Measurements from ENCODE around the gene FKBP2. TPM values are rescaled to one million over a fixed set of nuclear protein-coding genes. Genes with fewer than 3 reads are reported as not detected.
A peak's percentile ranks its signal among the peaks of the same experiment; 100 is the strongest.

Gene FKBP2
- total and polyA plus RNA-seq, 2 of the 4 experiments (the other 2 are of a cell fraction): 36.2 to 76.4 TPM

DNA sequence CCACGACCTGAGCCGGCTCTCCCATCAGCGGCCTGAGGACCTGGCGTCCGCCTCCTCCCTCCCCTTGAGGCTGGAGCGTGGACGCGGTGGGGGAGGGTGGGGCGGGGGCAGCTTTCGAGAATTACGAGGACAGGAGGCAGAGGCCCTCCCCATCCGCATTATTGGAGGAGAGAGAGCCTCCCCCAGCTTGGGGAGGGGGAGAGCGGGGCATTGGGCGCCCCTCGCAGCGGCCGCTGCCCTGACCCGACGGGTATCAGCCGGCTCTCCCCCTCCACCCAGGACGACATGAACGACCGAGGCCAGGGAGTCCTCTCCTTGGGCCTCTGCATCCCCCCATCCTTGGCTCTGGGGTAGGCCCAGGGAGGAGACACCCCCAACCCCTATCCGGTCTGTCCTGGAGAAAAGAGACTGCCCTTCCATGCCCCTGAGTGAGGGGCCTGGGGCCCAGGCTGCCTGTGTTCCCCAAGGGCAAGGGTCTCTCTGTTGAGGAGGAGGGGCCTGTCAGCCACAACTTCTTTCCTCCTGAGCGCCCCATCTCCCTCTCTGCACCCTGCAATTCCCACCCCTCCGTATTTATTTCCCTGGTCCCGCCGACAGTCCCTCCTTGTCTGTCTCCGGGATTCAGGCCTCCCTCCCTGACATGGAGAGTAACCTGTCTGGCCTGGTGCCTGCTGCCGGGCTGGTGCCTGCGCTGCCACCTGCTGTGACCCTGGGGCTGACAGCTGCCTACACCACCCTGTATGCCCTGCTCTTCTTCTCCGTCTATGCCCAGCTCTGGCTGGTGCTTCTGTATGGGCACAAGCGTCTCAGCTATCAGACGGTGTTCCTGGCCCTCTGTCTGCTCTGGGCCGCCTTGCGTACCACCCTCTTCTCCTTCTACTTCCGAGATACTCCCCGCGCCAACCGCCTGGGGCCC is 45.2 kb downstream of the FKBP2 start (continued):
- TF ChIP-seq MAFK (IDR thresholded peaks at IDR 0.05; ENCODE audit: low read depth, low read length) (no peak), RCOR1 (IDR thresholded peaks at IDR 0.05; ENCODE audit: insufficient replicate concordance, low read length) (no peak), SMC3 (IDR thresholded peaks at IDR 0.05; ENCODE audit: low read depth, low read length) (no peak)

DNA sequence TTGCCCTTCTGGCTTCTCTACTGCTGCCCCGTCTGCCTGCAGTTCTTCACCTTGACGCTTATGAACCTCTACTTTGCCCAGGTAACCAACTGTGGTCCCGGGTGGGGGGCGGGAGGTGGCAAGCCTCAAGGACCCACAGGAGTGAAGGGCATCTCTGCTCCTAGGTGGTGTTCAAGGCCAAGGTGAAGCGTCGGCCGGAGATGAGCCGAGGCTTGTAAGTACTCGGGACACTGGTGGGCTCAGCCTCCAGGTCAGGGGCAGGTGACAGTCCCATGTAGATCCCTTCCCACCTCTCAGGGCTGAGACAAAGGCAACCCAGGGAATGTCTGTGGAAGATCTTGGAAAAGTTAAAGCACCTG is 45.9 kb downstream of the FKBP2 start:
- intact Hi-C loops (cut with micrococcal nuclease): no loop called here
- dilution Hi-C loops (cut with HindIII; ENCODE audit: low sequenced_read_pairs, unreplicated experiment): no loop called here
- in situ Hi-C loops (cut with MboI; ENCODE audit: low sequenced_read_pairs): no loop called here
- Histone ChIP-seq H3K4ac (ENCODE audit: low read depth, low read length) (no peak overlapping the region), H2BK120ac (ENCODE audit: low read depth, low read length) (no peak overlapping the region), H3K56ac (ENCODE audit: extremely low read depth, insufficient read depth, low read length) (no peak overlapping the region), H2BK15ac (ENCODE audit: low read depth, low read length) (no peak overlapping the region), H4K5ac (ENCODE audit: low read depth, low read length) (no peak overlapping the region), H2AK9ac (replicated peaks; ENCODE audit: low read depth, low read length, poor library complexity) (peak overlapping the region; percentile 99), H4K20me1 (ENCODE audit: insufficient read depth, low read length) (peaks cover 5% of the 10 kb centered on the region; the same call in 1 of the 2 replicates), H3K27ac (ENCODE audit: insufficient read depth, low read length) (no peak overlapping the region), H3K4me1 (ENCODE audit: control insufficient read depth, insufficient read depth, low read length) (peaks cover 10% of the 10 kb centered on the region), H3K9ac (ENCODE audit: low read depth, low read length) (no peak overlapping the region), H3K9me3 (ENCODE audit: control insufficient read depth, insufficient read depth, low read length) (no peaks in the 10 kb centered on the region), H4K91ac (ENCODE audit: insufficient read depth, low read depth, low read length) (no peak overlapping the region), H3K27me3 (ENCODE audit: control insufficient read depth, insufficient read depth, low read length) (peaks cover 18% of the 10 kb centered on the region), H4K8ac (ENCODE audit: low read depth in 2 of 2, low read length in 2 of 2) (0 out of 4 replicates have a peak overlapping the region, but pooled peaks of 1 of the 2 experiments have one; percentile 91), H2BK5ac (ENCODE audit: low read depth, low read length, poor library complexity, severe bottlenecking) (no peak overlapping the region), H3K36me3 (ENCODE audit: control insufficient read depth, insufficient read depth, low read length) (peaks cover 4% of the 10 kb centered on the region; the same call in 1 of the 2 replicates), H3K4me2 (ENCODE audit: low read depth, low read length) (no peak overlapping the region), H2AFZ (replicated peaks; ENCODE audit: low read length, poor library complexity) (peak overlapping the region; percentile 93), H3K18ac (ENCODE audit: low read depth, low read length) (no peak overlapping the region), H2AK5ac (ENCODE audit: low read depth, low read length) (0 out of 2 replicates have a peak overlapping the region, but pooled peaks have one; percentile 95), H3K79me1 (ENCODE audit: low read depth in 1 of 2, low read length in 2 of 2) (peaks cover 15 to 39% of the 10 kb centered on the region in 2 experiments), H3K23ac (ENCODE audit: low read depth, low read length) (no peak overlapping the region), H3K14ac (replicated peaks; ENCODE audit: low read depth, low read length) (no peak overlapping the region), H3K9me1 (ENCODE audit: insufficient read depth, low read length) (peaks cover 5% of the 10 kb centered on the region; the same call in 1 of the 2 replicates), H2BK20ac (ENCODE audit: low read depth, low read length) (no peak overlapping the region), H3K4me3 (ENCODE audit: insufficient read depth, low read depth, low read length) (no peak overlapping the region)
- POLR2A ChIA-PET (ENCODE audit: unreplicated experiment): no interaction called here
- CTCF ChIA-PET: no interaction called here
- no peak for ATAC-seq (ENCODE audit: low read depth)
- WGBS, 2 experiments (ENCODE audit: extremely low coverage in 2 of 2, insufficient read length in 1 of 2): 80% methylated on average over 2 of the region's 9 CpGs; no CpG with 5 or more reads in 1 of the 2 experiments
- no peak for DNase-seq
- BruUV-seq (replicated peaks): no TSS peak
- no peak for TF ChIP-seq BHLHE40 (IDR thresholded peaks at IDR 0.05; ENCODE audit: low read depth, low read length)
- TF ChIP-seq FOS (IDR thresholded peaks at IDR 0.05; ENCODE audit: low read depth, low read length): no peak
- no peak for TF ChIP-seq RFX5 (IDR thresholded peaks at IDR 0.05; ENCODE audit: low read depth, low read length)
- TF ChIP-seq RCOR1 (IDR thresholded peaks at IDR 0.05; ENCODE audit: insufficient replicate concordance, low read length): no peak
- no peak for TF ChIP-seq NFE2L2 (IDR thresholded peaks at IDR 0.05; ENCODE audit: low read depth, low read length)
- TF ChIP-seq, protein P1, sequence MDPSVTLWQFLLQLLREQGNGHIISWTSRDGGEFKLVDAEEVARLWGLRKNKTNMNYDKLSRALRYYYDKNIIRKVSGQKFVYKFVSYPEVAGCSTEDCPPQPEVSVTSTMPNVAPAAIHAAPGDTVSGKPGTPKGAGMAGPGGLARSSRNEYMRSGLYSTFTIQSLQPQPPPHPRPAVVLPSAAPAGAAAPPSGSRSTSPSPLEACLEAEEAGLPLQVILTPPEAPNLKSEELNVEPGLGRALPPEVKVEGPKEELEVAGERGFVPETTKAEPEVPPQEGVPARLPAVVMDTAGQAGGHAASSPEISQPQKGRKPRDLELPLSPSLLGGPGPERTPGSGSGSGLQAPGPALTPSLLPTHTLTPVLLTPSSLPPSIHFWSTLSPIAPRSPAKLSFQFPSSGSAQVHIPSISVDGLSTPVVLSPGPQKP (IDR thresholded peaks at IDR 0.05; ENCODE audit: borderline replicate concordance, low read depth, low read length): no peak
- TF ChIP-seq MAFK (IDR thresholded peaks at IDR 0.05; ENCODE audit: low read depth, low read length): no peak
- no peak for TF ChIP-seq CHD1 (IDR thresholded peaks at IDR 0.05; ENCODE audit: low read depth, low read length)
